HS-27A (cell line): ENCODE data around the gene FAM81B.
"Not testable (repeated sequence)": the region's sequence is repeated elsewhere in the genome, so short reads cannot be mapped to it uniquely, and the experiment has no call there.

ENCODE experiments used
- DNase-seq: peaks from one replicate; pipeline ENCODE4 v3.0.0-alpha.2; 2012; ENCODE audit warnings: low read depth, missing footprints

FAM81B gene

GRCh38 chr5:95390812-95391492, at the start of gene FAM81B:
TSS of gene FAM81B (plus strand) at chr5:95391366. CDS start at chr5:95391390, 24 bp downstream.
- no peak for DNase-seq

- DNase-seq = not testable (repeated sequence)
Measured at GRCh38 chr5:95341444-95341843, 49.7 kb upstream of the FAM81B start.

GRCh38 chr5:95347506-95348120, 43.6 kb upstream of the FAM81B start:
- no peak for DNase-seq

- DNase-seq = no peak
Measured at GRCh38 chr5:95350631-95351030, 40.5 kb upstream of the FAM81B start.

GRCh38 chr5:95352691-95353090, 38.5 kb upstream of the FAM81B start:
- DNase-seq = no peak

- DNase-seq = no peak
Measured at GRCh38 chr5:95358320-95358719, 32.8 kb upstream of the FAM81B start.

- DNase-seq = no peak
Measured at GRCh38 chr5:95358848-95359247, 32.3 kb upstream of the FAM81B start.

GRCh38 chr5:95360667-95361066, 30.5 kb upstream of the FAM81B start:
- not testable (repeated sequence) for DNase-seq

- DNase-seq = no peak
Measured at GRCh38 chr5:95365302-95366095, 25.7 kb upstream of the FAM81B start.

GRCh38 chr5:95369782-95370181, 21.4 kb upstream of the FAM81B start:
- no peak for DNase-seq

- DNase-seq = no peak
Measured at GRCh38 chr5:95374061-95374460, 17.1 kb upstream of the FAM81B start.

GRCh38 chr5:95375591-95375990, 15.6 kb upstream of the FAM81B start:
- DNase-seq = no peak

GRCh38 chr5:95379133-95379532, 12.0 kb upstream of the FAM81B start:
- no peak for DNase-seq

- no peak for DNase-seq
Measured at GRCh38 chr5:95380103-95380628, 11.0 kb upstream of the FAM81B start.

GRCh38 chr5:95382801-95383200, 8.4 kb upstream of the FAM81B start:
- no peak for DNase-seq

- no peak for DNase-seq
Measured at GRCh38 chr5:95384485-95385213, 6.5 kb upstream of the FAM81B start.

GRCh38 chr5:95385334-95385733, 5.8 kb upstream of the FAM81B start:
- DNase-seq = no peak

- DNase-seq = not testable (repeated sequence)
Measured at GRCh38 chr5:95391965-95392364, 799 bp downstream of the FAM81B start.

- no peak for DNase-seq
Measured at GRCh38 chr5:95392593-95393182, 1.5 kb downstream of the FAM81B start.

- DNase-seq = no peak
Measured at GRCh38 chr5:95393279-95393678, 2.1 kb downstream of the FAM81B start.

GRCh38 chr5:95398989-95399388, 7.8 kb downstream of the FAM81B start:
- DNase-seq = no peak

- no peak for DNase-seq
Measured at GRCh38 chr5:95401626-95402025, 10.5 kb downstream of the FAM81B start.
